Kidney glomerular epithelial cell (primary cell): ENCODE data around the gene STYXL1.
"Not testable (repeated sequence)": the region's sequence is repeated elsewhere in the genome, so short reads cannot be mapped to it uniquely, and the experiment has no call there.

Experiments used
- DNase-seq: peaks from one replicate; lab custom pipeline; 2025; lab: John Stamatoyannopoulos, UW

STYXL1 gene

GRCh38 chr7:76029682-76030081 is 18.1 kb downstream of the STYXL1 start:
- DNase-seq = not testable (repeated sequence)

- DNase-seq = no peak
Measured at GRCh38 chr7:76023002-76023401, 24.8 kb downstream of the STYXL1 start.

GRCh38 chr7:76022026-76022780 is 25.6 kb downstream of the STYXL1 start:
- DNase-seq = no peak

GRCh38 chr7:76020031-76020714 is 27.6 kb downstream of the STYXL1 start:
- peak; percentile 14 for DNase-seq

GRCh38 chr7:76018520-76018919 is 29.3 kb downstream of the STYXL1 start:
- not testable (repeated sequence) for DNase-seq

- DNase-seq = no peak
Measured at GRCh38 chr7:76016191-76016947, 31.4 kb downstream of the STYXL1 start.

GRCh38 chr7:76011442-76011861 is 36.3 kb downstream of the STYXL1 start:
- no peak for DNase-seq

GRCh38 chr7:76009672-76010600 is 37.9 kb downstream of the STYXL1 start:
- no peak for DNase-seq

GRCh38 chr7:76008156-76008687 is 39.6 kb downstream of the STYXL1 start:
- DNase-seq = no peak

- not testable (repeated sequence) for DNase-seq
Measured at GRCh38 chr7:76005004-76005403, 42.8 kb downstream of the STYXL1 start.

- DNase-seq = no peak
Measured at GRCh38 chr7:76003351-76003750, 44.4 kb downstream of the STYXL1 start.

- DNase-seq = no peak
Measured at GRCh38 chr7:76002822-76003221, 45.0 kb downstream of the STYXL1 start.

GRCh38 chr7:76002139-76002538 is 45.7 kb downstream of the STYXL1 start:
- no peak for DNase-seq

GRCh38 chr7:76000566-76000965 is 47.2 kb downstream of the STYXL1 start:
- no peak for DNase-seq

GRCh38 chr7:75998038-75998437 is 49.8 kb downstream of the STYXL1 start:
- DNase-seq = no peak

- DNase-seq = no peak
Measured at GRCh38 chr7:75996476-75996875, 51.3 kb downstream of the STYXL1 start.

- DNase-seq = no peak
Measured at GRCh38 chr7:75995996-75996395, 51.8 kb downstream of the STYXL1 start.

- DNase-seq = no peak
Measured at GRCh38 chr7:75995052-75995471, 52.7 kb downstream of the STYXL1 start.

GRCh38 chr7:75994388-75995051 is 53.3 kb downstream of the STYXL1 start, which contains the start of gene TMEM120A:
Gene TMEM120A, minus strand, starts transcription at chr7:75994595. Its CDS starts 25 bp downstream, at chr7:75994570.
- peak; percentile 87 for DNase-seq

- DNase-seq = no peak
Measured at GRCh38 chr7:75993689-75994387, 54.0 kb downstream of the STYXL1 start.
